Activated T-cell treated with anti-CD3 and anti-CD28 coated beads for 1 hour (primary cell): ENCODE measurements around the gene DOHH.
"Not testable (repeated sequence)": the region's sequence is repeated elsewhere in the genome, so short reads cannot be mapped to it uniquely, and the experiment has no call there.

Experiments used
- DNase-seq: peaks from one replicate; pipeline ENCODE4 v3.0.0-alpha.2; 2020; ENCODE audit warnings: low read depth

DOHH gene

DNA sequence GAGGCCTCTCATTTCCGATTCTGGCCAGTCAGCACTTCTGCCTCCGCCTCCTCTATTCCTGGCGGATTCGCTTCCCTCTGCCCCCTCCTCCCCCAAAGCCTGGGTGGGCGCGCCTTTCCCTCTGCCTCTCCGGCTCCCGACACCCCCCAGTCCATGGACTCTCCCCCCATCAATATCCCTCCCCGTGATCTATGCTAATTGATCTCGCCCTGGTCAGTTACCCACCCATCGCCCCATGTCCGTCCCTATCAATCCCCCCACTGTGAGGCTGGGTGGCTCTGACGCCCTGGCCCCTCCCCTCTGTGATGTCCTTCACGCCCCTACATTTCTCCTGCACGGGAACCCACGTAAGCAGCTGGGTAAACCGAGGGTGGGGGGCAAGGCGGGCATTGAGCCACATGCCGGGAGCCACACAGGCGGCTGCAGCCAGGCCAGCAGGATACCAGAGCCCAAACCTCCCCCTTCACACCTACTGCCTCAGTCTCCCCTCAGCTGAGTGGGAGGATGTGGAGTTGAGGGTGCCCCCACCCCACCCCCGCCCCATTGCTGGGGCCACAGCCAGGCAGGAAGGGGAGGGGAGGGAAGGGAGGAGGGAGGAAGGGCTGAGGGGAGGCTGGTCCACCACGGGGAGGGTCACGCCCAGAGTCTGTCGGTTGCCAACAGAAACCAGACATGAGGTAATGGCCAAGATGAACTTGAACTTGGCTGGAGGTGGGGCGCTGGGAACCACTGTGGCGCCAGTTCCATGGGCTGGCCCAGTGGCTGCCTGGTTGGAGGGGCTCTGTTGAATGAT, 41.2 kb downstream of the DOHH start:
- DNase-seq, result no peak

DNA sequence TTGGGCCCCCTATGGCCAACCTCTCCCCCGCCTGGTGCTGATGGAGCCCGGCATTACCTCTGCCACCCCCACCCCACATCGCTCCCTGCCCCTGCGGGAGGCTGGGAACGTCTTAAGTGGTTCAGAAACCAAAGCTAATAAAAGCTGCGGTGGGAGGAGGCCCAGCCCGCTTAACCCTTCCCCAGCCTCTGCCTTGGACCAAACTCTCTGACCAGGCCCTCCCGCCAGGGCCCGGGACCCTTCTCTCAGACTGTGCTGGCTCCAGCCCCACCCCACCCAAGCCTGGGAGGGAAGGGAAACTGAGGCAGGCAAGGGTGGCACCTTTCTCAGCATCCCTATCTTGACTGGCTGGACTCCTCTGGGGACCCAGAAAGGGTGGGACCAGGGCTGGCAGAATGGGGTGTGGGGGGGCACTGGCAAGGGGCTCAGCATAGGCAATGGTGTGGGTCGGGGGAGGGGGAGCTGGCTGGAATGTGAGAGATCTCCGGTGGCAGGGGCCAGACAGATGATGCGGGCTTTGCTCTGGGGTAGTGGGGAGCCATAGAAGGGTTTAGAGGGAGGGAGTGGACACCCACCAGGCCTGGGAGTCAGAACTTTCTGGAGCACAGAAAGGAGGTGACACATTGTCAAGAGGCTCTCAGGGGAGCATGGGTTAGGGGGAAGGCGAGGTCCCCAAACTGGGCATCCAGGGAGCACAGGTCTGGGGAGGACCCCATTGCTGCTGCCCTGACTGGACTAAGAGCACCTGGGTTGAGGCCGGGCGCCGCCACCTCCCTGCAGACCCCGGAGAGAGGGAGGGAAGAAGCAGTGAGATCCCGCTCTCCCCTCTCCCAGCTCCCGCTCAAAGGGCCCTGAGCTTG, 42.0 kb downstream of the DOHH start:
- DNase-seq, result no peak

DNA sequence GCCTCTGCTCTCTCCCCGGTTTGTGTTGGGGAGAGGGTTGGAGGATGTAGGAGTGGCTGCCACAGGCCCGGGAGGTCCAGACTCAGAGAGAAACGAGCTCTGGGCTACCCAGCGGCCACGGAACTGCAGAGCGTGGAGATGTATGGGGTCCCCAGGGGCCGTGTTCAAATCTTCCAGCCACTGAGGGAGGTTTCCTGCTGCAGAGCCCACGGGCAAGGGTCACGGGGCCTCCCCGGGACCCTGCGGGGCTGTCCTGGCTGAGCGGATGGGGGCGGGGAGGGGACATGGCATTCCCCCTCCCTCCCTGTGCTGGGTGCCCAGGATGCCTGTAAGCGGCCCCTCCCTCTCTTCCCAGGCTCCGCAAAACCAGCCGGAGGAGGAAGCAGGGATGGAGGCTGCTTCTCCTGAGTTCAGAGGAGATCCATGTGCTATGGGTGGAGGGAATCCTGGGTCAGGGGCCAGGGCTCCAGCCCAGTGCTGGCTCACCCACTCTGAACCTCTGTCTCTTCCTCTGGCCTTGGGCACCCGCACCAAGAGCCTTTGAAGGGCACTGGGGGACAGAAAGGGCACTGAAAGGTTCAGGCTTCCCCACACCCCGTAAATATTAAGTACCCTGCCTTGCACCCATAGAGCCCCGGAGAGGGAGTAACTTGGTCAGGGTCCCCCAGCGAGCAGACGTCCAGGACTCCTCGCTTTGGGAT, 42.8 kb downstream of the DOHH start:
- DNase-seq, result no peak

DNA sequence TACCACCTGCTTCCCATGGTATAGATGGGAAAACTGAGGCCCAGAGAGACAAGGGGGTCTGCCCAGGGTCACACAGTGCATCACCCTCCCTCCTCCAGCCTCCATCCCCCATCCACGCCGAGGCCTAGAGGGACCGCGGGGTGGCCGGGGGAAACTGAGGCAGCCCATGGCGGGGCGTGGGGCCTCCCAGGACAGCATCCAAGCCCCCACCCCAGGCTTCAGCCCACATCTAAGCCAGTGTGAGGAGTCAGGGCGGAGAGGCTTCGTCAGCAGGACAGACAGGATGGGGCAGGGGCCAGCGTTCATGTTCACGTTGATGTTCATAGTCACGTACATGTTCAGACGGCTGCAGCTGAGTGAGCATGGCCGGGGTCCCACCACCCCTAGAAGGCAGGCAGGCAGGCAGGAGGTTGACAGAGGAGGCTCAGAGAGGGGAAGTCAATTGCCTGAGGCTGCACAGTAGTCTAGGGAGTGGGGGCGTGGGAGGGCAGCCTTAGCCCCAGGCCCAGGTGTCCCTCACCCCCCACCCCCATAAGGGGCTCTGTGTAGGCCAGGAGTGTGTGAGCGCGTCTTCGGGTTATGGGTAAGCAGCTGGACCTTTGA, 43.4 kb downstream of the DOHH start:
- no peak for DNase-seq

DNA sequence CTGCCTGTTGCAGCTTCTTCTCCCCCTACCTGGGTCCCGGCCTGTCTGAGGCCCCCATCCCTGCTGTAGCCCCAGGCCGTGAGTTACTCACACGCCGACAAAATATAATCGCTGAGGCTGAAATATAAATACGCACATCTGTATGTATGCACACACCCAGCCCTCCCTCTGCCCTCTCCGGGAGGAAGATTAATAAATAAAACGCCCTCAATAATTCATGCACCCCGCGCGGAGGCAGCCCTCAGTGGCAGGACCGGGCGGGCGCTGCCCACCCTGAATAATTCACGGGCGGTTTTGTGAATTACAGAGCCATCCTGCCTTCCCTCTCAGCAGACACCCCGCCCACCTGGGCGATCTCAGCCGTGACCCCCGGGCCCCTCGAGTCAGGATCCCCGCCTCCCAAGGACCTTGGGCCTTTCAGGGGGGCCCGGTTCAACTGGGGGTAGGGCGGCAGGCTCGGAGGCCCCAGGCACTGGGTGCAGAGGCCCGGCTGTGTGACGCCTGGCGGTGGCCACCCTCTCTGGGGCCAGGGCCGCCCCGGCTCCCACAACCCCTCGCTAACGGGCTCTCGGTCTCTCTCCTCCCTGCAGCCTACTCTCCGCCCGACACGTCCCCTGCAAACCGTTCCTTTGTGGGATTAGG, 44.4 kb downstream of the DOHH start:
- no peak for DNase-seq

DNA sequence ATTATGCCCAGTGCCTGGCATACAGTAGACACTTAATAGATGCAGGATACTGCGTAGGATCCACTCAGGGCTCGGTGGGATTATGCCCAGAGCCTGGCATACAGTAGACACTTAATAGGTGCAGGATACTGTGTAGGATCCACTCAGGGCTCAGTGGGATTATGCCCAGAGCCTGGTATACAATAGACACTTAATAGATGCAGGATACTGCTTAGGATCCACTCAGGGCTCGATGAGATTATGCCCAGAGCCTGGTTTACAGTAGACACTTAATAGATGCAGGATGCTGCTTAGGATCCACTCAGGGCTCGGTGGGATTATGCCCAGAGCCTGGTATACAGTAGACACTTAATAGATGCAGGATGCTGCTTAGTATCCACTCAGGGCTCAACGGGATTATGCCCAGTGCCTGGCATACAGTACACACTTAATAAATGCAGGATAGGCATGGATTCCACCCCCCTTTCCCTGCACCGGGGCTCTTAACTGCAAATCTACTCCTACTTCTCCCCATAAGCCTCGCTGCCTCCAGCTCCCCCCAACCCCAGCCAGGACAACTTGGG, 45.0 kb downstream of the DOHH start:
- no peak for DNase-seq

DNA sequence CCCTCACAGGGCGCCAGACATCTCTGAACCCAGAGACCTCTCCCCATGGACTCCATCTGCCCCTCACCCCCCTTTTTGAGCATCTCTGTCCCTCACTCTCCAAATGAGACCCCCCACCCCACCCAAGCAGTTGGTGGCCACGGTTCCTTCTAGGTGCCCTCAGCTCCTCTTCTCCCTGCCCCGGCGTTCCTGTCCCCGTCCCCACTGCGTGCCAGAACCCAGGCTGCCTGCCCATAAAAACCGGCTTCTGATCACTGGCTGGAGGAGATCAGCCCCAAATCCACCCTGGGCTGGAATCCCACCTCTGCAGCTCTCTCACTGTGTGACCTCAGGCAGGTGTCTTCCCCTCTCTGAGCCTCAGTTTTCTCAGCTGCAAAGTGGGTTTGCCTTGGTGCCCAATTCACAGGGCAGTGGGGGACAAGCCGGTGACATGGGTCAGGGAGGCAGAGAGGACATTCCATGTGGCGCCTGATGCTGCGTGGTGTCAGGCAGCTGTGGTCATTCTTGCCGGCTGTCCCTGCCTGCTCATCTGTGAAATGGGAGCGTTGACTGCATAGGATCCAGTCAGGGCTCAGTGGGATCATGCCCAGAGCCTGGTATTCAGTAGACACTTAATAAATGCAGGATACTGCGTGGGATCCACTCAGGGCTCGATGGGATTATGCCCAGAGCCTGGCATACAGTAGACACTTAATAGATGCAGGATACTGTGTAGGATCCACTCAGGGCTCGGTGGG, 45.6 kb downstream of the DOHH start:
- DNase-seq, result no peak

DNA sequence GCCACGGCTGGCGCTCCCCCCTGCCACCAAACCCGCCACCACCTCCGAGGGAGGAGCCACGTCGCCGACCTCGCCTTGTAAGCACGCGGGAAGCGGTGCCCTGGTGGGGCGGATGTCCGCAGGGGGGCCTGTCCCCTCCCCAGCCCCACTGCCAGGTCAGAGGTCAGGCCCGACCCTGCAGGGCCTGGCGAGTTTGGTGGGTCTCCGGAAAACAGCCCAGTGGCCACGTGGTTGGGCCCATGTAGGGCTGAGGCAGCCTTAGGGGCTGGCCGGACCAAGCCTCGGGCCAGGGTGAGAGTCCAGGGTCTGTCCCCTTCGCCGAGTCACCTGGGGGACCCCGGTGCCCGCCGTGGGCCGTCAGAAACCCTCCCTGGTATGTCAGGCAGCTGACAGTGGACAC, 46.6 kb downstream of the DOHH start:
- DNase-seq, result no peak

DNA sequence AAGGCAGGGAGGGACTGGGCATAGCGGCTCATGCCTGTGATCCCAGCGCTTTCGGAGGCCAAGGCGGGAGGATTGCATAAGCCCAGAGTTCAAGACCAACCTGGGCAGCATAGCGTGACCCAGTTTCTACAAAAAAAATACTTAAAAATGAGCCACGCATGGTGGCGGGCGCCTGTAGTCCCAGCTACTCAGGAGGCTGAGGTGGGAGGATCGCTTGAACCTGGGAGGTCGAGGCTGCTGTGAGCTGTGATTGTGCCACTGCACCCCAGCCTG, 47.6 kb downstream of the DOHH start:
- not testable (repeated sequence) for DNase-seq

DNA sequence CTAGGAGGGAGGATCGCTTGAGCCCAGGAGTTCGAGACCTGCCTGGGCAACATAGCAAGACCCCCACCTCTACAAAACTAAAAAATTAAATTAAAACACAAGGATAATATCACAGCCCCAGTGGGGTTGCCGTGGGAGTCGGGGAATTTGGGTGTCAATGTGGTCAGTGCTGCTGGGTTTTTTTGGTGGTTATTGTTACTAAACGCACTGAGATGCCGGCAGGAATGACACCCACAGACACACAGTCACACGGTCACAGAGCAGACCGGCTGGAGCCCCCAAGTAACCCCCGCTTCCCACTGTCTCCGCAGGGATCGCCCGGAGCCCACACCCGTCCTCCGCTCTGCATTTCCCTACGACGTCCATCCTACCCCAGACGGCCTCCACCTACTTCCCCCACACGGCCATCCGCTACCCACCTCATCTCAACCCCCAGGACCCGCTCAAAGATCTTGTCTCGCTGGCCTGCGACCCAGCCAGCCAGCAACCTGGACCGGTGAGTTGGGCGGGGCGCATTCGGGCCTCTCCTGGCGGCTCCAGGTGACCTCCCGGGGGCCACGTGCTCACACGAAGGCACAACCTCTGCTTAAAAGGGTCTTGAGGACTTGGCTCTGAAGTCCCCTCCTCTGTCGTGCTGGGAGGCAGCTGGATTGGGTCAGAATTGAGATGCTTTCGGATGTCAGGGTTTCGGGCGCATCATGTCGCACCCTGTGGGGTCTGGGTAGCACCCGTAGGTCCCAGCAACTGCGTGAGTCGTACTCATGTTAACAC, 48.1 kb downstream of the DOHH start:
- DNase-seq, result no peak

DNA sequence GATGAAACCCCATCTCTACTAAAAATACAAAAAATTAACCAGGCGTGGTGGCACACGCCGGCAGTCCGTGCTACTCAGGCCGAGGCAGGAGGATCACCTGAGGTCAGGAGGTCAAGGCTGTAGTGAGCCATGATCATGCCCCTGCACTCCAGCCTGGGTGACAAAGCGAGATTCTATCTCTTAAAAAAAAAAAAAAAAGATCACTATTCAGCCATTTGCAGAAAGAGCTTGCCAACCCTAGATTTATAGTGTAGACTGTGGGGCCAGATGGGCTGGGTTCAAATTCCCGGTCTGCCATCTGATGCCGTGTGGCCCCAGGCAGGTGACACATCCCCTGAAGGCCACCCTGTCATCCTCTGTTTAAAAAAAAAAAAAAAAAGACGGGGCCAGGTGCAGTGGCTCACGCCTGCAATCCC, 49.0 kb downstream of the DOHH start:
- DNase-seq, result no peak

DNA sequence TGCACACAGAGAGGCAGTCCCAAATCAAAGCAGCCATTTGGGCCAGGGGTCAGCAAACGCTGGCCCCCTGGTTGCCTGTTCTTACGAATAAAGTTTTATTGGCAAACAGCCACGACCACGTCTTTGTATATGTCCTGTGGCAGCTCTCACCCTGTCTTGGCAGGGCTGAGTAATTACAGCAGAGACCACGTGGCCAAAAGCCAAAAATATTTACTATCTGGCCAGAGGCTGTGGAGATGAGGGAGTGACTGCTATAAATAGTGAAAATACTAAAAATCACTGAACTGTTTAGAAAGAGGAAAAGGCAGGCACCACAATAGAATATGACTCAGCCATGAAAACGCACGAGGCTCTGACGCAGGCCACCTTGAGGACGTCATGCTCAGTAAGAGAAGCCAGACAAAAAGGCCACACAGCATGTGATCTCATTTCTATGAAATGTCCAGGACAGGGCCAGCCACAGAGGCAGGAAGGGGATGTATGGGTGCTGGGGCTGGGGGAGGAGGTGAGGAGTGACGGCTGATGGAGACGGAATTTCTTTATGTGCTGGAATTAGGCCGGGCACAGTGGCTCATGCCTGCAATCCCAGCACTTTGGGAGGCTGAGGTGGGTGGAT, 49.6 kb downstream of the DOHH start:
- no peak for DNase-seq

DNA sequence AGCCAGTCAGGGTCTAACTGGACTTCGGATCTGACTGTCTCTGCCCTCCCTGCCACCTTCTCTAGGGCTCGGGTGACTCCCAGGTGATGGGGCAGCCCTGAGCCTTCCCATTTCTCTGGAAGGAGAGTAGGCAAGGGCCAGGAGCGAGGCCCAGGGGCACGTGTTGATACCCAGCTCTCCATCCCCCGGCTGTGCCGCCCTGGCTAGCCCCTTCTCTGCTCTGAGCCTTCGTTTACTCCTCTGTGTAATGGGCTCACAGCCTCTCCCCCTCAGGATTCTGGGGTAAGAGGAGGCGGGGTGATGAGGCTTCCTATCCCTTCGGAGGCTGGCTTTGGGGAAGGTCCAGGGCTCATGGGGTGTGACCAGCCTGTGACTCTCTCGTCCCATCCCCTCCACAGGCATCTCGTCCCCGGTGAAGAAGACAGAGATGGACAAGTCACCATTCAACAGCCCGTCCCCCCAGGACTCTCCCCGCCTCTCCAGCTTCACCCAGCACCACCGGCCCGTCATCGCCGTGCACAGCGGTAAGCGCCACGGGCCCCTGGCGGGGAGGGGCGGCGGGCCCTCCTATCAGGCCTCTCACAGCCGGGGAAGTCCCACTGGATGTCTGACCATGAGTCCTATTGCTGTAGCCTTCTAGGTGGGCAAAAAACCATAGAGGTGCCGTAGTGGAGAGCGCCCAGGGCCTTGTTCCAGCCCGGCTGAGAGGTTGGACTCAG, 51.7 kb downstream of the DOHH start:
- no peak for DNase-seq

DNA sequence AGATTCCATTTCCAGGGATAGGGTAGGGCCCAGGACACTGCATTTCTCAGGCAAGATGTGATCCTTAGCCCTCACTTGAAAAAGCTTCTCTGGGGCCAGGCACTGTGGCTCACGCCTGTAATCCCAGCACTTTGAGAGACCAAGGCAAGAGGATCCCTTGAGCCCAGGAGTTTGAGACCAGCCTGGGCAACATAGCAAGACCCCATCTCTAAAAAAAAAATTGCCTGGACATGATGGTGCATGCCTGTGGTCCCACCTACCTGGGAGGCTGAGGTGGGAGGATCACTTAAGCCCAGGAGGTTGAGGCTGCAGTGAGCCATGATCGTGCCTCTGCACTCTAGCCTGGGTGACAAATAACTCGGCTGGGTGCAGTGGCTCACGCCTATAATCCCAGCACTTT, 53.8 kb downstream of the DOHH start:
- DNase-seq, result not testable (repeated sequence)

DNA sequence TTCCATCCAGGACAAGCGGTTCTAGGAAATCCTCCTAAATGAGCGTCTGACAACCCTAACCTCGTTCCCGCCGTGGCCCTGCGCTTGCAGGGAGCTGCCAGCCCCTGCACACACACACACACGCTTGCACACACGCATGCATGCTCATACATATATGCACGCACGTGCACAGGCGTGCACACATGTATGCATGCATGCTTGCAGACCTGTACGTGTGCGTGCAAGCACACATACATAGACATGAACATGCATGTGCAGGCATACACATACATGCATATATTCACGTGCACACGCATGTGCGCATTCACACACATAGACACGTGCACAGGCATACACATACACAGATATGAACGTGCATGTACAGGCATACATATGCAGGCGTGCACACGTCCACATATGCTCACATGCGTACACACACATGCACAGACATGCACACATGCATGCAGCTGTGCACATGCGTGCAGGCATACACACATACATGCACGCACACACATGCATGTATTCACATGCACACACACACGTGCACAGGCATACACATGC, 55.7 kb downstream of the DOHH start:
- DNase-seq, result no peak

DNA sequence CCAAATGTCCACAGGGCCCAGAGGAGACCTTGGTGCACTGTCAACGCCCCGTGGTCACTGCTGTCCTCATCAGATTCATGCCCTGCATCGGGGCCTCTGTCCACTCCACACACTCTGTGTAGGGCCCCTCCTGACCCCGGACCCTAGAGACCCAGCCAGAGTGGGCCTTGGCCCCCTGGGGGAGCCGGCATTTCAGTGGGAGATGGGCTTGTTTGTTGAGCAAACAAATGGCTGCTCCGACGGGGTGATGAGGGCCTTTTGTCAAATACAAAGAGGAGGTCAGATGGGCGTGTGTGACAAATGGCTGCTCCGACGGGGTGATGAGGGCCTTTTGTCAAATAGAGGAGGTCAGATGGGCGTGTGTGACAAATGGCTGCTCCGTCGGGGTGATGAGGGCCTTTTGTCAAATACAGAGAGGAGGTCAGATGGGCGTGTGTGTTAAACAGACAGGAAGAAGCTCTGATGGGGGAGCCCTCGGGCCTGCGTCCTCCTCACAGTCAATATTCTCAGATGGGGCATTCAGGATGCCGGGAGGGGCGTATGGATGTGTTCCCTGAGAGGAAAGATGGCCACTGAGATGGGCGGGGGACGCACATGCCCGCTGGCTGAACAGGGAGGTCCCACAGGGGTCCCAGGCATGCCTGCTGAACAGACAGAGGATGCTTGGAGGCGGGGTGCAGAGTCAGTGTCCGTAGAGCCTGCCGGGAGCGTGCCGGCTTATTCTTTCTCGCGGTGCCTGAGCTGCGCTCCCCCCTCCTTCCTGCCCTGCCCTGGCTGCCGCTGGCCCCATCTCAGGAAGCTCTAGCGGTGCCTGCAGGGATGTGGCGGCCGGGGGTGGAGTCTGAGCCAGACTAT, 56.4 kb downstream of the DOHH start:
- no peak for DNase-seq

DNA sequence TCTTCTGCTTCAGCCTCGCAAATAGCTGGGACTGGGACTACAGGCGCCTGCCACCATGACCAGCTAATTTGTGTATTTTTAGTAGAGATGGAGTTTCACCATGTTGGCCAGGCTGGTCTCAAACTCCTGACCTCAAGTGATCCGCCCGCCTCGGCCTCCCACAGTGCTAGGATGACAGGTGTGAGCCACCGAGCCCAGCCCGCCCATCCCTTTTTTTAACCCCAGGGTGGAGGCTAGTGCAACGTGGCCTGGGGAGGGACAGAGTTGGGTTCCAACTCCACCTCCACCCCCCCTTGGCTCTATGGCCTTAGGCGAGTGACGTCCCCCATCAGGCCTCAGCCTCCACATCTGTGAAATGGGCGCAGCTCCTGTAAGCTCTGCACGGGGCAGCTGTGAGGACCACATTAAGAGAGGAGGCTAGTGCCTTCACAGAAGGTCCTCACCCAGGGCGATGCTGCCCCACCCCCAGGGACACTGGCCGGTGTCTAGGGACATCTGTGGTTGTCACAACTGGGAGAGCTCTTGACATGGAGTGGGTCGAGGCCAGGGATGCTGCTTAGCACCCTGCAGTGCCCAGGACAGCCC, 57.9 kb downstream of the DOHH start:
- no peak for DNase-seq

DNA sequence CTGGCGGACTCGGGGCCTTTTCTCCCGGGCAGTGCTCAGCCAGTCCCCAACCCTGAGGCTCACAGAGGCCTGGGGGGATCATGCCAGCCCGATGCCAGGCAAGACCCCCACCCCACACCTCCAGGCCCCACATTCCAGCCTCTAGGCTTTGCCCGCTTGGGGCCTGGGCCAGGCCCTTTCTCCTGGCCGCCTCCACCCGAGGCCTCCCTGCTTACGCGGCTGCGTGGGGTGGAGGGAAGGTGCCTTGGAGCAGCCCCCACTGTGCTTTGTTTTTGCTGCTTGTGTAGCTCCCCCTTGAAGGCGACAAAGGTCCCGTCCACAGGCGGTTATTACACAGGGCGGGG, 58.5 kb downstream of the DOHH start:
- DNase-seq, result no peak
